Measurements from ENCODE around the gene GDA. TPM values are rescaled to one million over a fixed set of nuclear protein-coding genes. Genes with fewer than 3 reads are reported as not detected.

Gene GDA
- total and polyA plus RNA-seq, 12 donors: 0.11 to 5.5 (median 0.39) TPM; not detected in 3

DNA sequence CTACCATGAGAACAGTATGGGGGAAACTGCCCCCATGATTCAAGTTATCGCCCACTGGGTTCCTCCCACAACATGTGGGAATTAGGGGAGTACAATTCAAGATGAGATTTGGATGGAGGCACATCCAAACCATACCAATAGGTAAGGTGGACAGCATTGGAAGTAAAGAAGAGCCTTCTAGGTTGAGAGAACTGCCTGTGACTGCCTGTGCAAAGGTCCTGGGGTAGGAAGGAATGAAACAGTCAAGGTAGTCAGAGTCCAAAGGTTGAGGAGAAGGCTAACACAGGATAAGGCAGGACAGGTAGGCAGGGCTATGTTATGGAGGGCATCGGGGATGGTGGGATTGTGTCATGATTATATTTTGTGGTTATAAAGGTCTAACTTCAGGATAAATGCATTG, 6.1 kb downstream of the GDA start:
- Histone ChIP-seq H3K27ac (no peak overlapping the region), H3K36me3 (no peaks in the 10 kb centered on the region), H3K27me3 (peaks cover 0 to 14% (median 7%) of the 10 kb centered on the region in 7 donors), H3K9me3 (peaks cover 0 to 3% (median 0%) of the 10 kb centered on the region in 11 donors), H3K4me1 (no peaks in the 10 kb centered on the region), H3K4me3 (no peak overlapping the region)
- 84 to 88% methylated on average over 2 of the region's 2 CpGs for WGBS, 2 donors
- intact Hi-C loops (cut with DNase I): no loop called here
- DNase-seq (no peak), ATAC-seq (no peak)
- TF ChIP-seq, protein P1, sequence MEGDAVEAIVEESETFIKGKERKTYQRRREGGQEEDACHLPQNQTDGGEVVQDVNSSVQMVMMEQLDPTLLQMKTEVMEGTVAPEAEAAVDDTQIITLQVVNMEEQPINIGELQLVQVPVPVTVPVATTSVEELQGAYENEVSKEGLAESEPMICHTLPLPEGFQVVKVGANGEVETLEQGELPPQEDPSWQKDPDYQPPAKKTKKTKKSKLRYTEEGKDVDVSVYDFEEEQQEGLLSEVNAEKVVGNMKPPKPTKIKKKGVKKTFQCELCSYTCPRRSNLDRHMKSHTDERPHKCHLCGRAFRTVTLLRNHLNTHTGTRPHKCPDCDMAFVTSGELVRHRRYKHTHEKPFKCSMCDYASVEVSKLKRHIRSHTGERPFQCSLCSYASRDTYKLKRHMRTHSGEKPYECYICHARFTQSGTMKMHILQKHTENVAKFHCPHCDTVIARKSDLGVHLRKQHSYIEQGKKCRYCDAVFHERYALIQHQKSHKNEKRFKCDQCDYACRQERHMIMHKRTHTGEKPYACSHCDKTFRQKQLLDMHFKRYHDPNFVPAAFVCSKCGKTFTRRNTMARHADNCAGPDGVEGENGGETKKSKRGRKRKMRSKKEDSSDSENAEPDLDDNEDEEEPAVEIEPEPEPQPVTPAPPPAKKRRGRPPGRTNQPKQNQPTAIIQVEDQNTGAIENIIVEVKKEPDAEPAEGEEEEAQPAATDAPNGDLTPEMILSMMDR (IDR thresholded peaks at IDR 0.05): no peak

DNA sequence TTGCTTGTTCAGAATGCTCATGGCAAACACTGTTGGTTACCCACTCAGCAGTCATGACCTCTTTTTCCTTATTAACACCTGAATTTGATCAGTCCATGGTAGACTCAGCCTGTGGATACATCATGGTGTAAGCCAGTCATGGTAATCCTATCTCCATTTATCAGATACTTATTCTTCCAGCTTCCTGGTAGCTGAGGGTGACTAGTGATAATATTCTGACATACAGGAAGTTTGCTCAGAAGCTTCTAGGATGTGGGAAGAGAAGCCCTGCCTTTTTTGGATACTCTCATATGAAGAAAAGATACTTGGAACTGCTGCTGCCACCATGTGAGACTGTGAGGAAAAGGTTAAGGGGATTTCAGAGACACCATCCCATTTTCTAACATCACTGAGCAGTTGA, 7.3 kb downstream of the GDA start:
- Histone ChIP-seq H3K36me3 (no peaks in the 10 kb centered on the region), H3K27me3 (peaks cover 0 to 6% (median 0%) of the 10 kb centered on the region in 7 donors), H3K9me3 (peaks cover 0 to 8% (median 0%) of the 10 kb centered on the region in 11 donors), H3K4me1 (no peaks in the 10 kb centered on the region), H3K4me3 (no peak overlapping the region), H3K27ac (no peak overlapping the region)
- intact Hi-C loops (cut with DNase I): no loop called here
- TF ChIP-seq, protein P1 (IDR thresholded peaks at IDR 0.05): no peak
- no peak for DNase-seq
- no peak for ATAC-seq

DNA sequence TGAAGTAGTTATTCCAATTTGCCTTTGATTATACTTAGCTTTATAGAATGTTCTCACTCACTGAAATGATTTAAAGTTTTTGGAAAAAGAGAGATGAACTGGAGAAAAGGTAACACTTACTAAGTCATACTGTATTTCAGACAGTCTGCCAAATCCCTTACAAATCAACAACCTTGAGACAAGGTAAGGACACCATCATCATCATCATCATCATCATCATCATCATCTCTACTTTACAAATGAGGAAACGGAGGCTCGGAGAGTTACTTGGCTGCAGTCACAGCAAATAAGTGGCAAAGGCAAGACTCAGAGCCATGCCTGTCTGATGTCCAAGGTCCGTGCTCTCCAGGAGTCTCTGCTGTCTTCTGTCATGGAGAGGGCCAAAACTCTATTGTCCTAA, 9.4 kb downstream of the GDA start:
- ATAC-seq: no peak
- intact Hi-C loops (cut with DNase I): no loop called here

DNA sequence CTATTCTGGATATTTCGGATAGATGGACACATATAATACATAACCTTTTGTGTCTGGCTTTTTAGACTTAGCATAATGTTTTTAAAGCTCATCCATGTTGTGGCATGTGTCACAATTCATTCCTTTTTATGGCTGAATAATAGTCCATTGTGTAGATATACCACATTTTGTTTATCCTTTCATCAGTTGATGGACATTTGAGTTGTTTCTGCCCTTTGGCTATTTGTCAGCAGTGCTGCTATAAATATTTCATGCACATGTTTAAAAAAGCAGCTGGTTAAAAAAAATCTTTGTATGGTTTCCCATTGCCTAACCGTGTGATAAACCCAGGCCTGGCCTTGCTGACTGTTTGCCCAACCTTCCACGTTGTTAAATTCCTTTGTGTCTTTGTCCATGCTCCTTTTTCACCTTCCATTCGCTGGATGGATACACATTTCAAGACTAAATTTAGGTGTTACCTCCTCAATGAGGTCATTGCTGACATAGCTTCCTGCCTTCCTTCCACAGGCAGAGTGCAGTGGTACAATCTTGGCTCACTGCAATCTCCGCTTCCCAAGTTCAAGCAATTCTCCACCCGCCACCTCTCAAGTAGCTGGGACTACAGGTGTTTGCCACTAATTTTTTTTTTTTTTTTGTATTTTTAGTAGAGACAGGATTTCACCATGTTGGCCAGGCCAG, 11.3 kb downstream of the GDA start:
- Histone ChIP-seq H3K27me3 (no peaks in the 10 kb centered on the region), H3K4me3 (no peak overlapping the region), H3K36me3 (no peaks in the 10 kb centered on the region), H3K9me3 (peaks cover 0 to 8% (median 0%) of the 10 kb centered on the region in 11 donors), H3K4me1 (peaks cover 0 to under 1% (median 0%) of the 10 kb centered on the region in 9 donors), H3K27ac (no peak overlapping the region)
- TF ChIP-seq, protein P1 (IDR thresholded peaks at IDR 0.05): no peak
- ATAC-seq (peak in 1 of 8 donors; percentile 69), DNase-seq (no peak)
- WGBS, 2 donors: 69 to 82% methylated on average over 6 of the region's 6 CpGs
- intact Hi-C loops (cut with DNase I): no loop called here

More for the DNA sequence above, 9.4 kb downstream of the GDA start:
- no peaks in the 10 kb centered on the region for H3K36me3 ChIP-seq
- H3K4me3 ChIP-seq: no peak overlapping the region
- no peak overlapping the region for H3K27ac ChIP-seq
- H3K4me1 ChIP-seq: no peaks in the 10 kb centered on the region
- DNase-seq: no peak
- H3K27me3 ChIP-seq: no peaks in the 10 kb centered on the region
- TF ChIP-seq, protein P1 (IDR thresholded peaks at IDR 0.05): no peak
- H3K9me3 ChIP-seq: peaks cover 0 to 8% (median 0%) of the 10 kb centered on the region in 11 donors
- 80 to 88% methylated on average over 3 of the region's 3 CpGs for WGBS, 2 donors
